GM12865 (cell line): Measurements from ENCODE around the gene ZDHHC8.

Source experiments
- DNase-seq: peaks from one replicate; pipeline ENCODE4 v3.0.0; 2010; ENCODE audit warnings: low read depth
- H3K4me3 ChIP-seq: 2 replicates; pipeline ENCODE4 v1.5.1; 2011; ENCODE audit warnings: mild to moderate bottlenecking, low read depth, low read length, control low read depth
- TF ChIP-seq, protein P1 (sequence below): IDR thresholded peaks from 2 replicates; pipeline ENCODE4 v1.5.1; 2011; ENCODE audit warnings: low read length, control low read depth, low read depth, inconsistent platforms; ENCODE audit not compliant: insufficient read depth; ENCODE audit errors: missing control alignments

ZDHHC8 gene

DNA sequence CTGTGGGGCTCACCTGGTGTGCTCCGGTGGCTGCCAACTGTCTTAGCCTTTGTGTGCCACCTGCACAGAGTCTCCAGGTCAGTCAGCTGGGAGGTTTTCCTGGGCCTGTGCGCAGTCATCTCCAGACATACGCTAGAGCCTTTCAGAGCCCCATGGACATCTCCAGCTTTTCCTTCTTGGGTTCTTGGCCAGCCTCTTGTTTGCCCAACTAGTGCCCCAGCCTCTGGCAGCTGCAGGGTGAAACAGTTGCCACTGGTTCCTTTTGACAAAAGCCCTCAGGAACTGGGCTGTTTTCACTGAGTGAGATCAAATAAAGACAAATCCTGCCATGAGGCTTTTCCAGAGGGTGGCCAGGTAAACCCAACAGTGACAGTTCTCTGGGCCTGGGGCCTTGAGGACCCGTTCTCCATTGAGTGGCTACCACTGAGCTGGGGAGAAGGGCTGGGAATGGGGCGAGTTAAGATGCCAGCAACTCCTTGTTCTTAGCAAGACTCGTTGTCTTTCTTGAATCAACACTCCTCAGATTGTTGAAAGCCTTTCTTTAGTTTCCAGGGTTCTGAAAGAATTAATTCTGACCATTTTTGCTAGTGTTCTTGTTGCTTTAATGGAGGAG lies 32.4 kb upstream of the ZDHHC8 start:
- TF ChIP-seq, protein P1, sequence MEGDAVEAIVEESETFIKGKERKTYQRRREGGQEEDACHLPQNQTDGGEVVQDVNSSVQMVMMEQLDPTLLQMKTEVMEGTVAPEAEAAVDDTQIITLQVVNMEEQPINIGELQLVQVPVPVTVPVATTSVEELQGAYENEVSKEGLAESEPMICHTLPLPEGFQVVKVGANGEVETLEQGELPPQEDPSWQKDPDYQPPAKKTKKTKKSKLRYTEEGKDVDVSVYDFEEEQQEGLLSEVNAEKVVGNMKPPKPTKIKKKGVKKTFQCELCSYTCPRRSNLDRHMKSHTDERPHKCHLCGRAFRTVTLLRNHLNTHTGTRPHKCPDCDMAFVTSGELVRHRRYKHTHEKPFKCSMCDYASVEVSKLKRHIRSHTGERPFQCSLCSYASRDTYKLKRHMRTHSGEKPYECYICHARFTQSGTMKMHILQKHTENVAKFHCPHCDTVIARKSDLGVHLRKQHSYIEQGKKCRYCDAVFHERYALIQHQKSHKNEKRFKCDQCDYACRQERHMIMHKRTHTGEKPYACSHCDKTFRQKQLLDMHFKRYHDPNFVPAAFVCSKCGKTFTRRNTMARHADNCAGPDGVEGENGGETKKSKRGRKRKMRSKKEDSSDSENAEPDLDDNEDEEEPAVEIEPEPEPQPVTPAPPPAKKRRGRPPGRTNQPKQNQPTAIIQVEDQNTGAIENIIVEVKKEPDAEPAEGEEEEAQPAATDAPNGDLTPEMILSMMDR: no peak
- no peak overlapping the region for H3K4me3 ChIP-seq
- DNase-seq: no peak

DNA sequence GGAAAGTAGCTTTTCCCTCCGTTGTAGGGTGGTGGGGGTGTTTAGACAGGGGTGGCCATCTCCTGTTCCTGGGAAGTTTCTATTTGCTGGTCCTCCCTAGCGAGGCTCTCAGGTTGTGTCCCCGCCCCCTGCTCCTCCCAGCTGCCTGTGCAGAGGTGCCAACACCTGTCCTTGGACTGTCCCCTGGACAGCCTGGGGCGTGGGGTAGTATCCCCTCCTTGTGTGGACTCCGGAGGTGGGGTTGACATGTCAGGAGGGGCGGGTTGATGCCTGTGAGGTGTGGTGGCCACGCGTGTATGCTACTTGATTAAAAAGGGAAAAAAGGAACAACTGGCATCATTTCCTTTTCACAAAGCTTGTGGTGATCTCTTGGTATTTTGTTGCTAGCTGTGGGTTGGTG lies 30.0 kb upstream of the ZDHHC8 start:
- TF ChIP-seq, protein P1: no peak
- no peak for DNase-seq
- no peak overlapping the region for H3K4me3 ChIP-seq

DNA sequence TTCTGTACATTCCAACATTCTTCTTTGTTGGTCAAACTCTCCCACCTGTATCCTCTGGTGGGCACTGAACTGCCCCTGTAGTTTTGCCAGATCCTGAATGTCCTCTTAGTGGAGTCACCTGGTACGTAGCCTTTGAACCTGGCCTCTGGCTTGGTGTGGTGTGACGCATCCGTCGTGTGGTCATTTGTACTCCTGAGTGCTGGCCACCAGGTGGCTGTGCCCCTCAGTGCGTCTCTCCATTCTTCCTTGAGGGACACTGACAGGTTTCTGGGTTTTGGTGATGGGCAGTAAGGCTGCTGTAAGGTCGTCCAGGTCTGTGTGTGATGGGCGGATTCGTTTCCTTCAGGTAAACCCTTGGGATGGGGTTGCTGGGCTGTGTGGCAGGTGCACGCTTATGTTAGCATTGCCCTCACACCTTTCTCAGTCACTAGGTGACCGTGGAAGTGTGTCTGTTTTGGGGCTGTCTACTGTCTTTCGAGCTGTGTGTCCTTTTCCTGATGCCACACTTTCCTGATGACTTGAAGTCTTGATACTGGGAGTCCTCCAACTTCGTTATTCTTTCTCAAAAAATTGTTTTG lies 29.3 kb upstream of the ZDHHC8 start:
- no peak overlapping the region for H3K4me3 ChIP-seq
- no peak for DNase-seq
- TF ChIP-seq, protein P1: no peak

DNA sequence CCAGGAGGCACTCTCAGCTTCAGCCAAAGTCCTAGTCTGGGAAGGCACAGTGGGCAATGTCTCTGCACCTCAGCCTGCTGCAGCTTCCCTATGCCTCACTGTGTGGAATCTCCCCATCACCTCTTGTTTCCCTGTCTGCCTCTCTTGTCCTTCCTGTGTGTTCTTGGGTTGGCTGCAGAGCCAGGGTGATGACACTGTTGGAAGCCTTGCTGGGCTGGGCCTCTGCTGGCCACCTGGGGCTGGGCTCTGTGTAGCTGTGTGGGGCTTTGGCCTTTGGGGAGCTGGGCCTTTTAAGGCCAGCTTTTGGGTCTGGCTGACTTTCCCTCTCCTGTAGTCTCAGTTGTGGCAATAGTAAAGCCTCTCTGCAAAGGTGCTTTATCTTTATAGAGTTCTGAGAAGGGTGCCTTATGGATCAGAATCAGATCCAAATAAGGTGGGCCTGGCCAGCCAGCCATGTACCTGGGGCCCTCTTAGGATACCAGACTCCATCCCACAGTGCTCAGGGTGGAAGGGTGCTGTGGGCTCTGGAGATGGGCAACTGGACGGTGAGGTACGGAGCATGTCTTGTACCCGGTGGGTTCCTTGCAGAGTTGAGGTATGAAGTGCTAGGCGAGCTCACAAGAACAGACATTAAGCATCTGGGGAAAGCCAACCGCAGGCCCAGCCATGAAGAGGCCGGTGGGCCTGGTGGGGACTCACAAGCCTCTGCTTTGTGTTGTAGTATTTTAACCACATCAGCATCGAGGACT lies 26.0 kb upstream of the ZDHHC8 start:
- H3K4me3 ChIP-seq: no peak overlapping the region
- TF ChIP-seq, protein P1: no peak
- DNase-seq: no peak

DNA sequence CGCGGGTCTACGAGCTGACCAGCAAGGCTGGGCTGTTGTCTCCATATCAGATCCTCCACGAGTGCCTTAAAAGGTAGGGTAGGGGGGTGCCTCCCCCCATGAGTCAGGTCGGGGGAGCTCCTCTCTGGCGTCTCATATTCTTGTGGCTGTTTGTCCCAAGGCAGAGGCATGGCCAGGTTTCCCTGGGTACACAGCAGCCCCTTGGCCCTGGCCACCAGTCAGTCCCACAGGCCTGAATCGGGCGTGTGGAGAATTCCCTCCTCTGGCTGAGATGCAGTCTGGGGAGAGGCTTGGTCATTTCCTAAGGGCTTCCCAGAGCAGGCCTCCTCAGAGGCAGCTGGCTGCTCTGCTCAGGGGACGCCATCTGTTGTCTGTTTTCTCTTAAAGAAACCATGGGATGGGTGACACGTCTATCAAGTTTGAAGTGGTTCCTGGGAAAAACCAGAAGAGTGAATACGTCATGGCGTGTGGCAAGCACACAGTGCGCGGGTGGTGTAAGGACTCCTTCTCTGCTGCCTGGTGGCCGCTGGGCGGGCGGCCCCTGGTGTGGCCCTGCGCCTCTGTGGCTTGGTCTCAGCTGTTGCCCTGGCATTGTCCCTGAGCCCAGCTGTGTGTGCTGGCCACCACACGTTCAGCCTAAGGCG lies 25.3 kb upstream of the ZDHHC8 start:
- TF ChIP-seq, protein P1: no peak
- H3K4me3 ChIP-seq: no peak overlapping the region
- no peak for DNase-seq

DNA sequence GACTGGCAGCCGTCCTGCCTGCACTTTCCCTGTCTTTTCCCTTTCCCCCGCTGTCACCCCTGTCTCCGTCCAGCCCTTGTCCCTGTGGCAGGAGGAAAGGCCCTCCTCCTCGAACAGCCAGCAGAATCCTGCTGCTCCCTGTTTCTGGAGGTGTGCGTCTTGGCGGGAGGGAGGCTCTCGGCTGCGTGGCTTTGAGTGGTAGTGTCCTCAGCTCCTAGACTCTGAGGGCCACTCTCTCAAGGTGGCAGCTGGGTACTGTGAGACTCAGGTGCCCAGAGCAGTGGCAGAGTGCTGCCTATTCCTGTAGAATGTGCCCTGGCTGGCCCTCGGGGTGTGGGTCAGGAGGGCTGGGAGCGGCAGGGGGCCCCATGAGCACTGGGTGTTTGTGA lies 24.8 kb upstream of the ZDHHC8 start:
- TF ChIP-seq, protein P1: no peak
- H3K4me3 ChIP-seq: no peak overlapping the region
- no peak for DNase-seq
